PFSK-1 (cell line): Measurements from ENCODE around the gene CELF4.

ENCODE experiments used
- FOXP2 ChIP-seq: optimal IDR thresholded peaks from 2 replicates; pipeline ENCODE3; 2011; ENCODE audit warnings: borderline replicate concordance, control low read depth, inconsistent platforms; ENCODE audit not compliant: insufficient read depth; ENCODE audit errors: extremely low read length, extremely low read depth
- POLR2AphosphoS5 ChIP-seq: IDR thresholded peaks from 2 replicates; pipeline ENCODE4 v1.6.1; 2012; ENCODE audit warnings: low read depth, mild to moderate bottlenecking, control low read depth, low read length, moderate library complexity
- SIN3A ChIP-seq: IDR thresholded peaks from 2 replicates; pipeline ENCODE4 v1.6.1; 2012; ENCODE audit warnings: mild to moderate bottlenecking, low read length, moderate library complexity, borderline replicate concordance; ENCODE audit not compliant: insufficient read depth
- TAF1 ChIP-seq: IDR thresholded peaks from 2 replicates; pipeline ENCODE4 v1.6.1; 2012; ENCODE audit warnings: low read length, control low read depth, borderline replicate concordance; ENCODE audit not compliant: insufficient read depth
- TF ChIP-seq, protein P1 (sequence below), 2 experiments: IDR thresholded peaks; 2 replicates each; pipeline versions ENCODE4 v1.6.1 to v1.8.0; 2011 to 2012; ENCODE audit warnings: low read depth in 2 of 2, low read length in 2 of 2, control low read depth in 1 of 2, inconsistent platforms in 1 of 2, mild to moderate bottlenecking in 1 of 2, moderate library complexity in 1 of 2; ENCODE audit not compliant: insufficient read depth in 1 of 2

Gene CELF4

DNA sequence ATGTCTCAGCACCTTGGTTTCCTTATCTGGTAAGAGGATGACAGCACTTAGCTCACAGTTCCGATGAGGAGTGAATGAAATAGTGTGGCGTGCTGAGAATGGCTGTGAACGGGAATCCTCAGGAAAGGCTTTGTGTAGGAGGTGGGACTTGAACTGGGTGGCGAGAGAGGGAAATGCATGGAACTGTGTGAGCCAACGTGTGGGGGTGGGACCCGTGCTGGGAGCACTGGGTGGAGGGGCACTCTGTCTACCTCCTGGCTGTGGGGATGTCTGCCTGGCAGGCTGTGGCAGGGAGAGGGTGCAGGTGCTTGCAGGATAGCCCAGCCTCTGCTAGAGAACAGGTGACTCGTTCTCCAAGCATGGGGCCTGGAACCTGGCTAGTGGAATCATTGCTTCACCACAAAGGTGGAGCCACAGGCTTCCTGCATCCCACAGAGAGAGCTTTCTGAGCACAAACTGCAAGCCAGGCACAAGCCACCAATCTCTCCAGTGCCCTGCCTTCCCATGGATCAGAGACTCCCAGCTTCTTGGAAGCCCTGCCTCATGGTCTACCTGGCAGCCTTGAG, 145.2 kb downstream of the CELF4 start:
- TF ChIP-seq TAF1, result no peak
- no peak for TF ChIP-seq POLR2AphosphoS5
- TF ChIP-seq, protein P1, sequence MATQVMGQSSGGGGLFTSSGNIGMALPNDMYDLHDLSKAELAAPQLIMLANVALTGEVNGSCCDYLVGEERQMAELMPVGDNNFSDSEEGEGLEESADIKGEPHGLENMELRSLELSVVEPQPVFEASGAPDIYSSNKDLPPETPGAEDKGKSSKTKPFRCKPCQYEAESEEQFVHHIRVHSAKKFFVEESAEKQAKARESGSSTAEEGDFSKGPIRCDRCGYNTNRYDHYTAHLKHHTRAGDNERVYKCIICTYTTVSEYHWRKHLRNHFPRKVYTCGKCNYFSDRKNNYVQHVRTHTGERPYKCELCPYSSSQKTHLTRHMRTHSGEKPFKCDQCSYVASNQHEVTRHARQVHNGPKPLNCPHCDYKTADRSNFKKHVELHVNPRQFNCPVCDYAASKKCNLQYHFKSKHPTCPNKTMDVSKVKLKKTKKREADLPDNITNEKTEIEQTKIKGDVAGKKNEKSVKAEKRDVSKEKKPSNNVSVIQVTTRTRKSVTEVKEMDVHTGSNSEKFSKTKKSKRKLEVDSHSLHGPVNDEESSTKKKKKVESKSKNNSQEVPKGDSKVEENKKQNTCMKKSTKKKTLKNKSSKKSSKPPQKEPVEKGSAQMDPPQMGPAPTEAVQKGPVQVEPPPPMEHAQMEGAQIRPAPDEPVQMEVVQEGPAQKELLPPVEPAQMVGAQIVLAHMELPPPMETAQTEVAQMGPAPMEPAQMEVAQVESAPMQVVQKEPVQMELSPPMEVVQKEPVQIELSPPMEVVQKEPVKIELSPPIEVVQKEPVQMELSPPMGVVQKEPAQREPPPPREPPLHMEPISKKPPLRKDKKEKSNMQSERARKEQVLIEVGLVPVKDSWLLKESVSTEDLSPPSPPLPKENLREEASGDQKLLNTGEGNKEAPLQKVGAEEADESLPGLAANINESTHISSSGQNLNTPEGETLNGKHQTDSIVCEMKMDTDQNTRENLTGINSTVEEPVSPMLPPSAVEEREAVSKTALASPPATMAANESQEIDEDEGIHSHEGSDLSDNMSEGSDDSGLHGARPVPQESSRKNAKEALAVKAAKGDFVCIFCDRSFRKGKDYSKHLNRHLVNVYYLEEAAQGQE (IDR thresholded peaks at IDR 0.05; ENCODE audit: insufficient read depth in 1 of 2, low read depth in 2 of 2, low read length in 2 of 2), result no peak
- TF ChIP-seq FOXP2, result no peak
- TF ChIP-seq SIN3A, result no peak

DNA sequence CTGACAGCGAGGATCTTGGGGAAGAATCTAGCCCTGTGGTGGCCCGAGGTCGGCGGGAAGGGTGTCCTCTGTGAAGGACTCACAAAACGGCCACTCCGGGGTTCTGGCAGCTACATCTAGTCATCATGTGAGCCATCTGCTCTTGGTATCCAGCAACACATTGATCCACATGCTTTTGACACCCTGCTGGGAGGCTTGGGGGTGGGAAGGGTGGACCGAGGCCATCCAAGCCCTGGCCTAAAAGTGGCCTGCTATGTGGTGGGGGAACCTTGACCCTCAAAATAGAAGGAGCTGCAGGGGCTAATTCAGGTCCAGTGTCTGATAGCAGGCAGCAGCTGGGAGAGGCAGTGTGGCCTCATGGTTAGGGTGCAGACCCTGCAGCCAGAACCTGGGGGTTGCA, 145.7 kb downstream of the CELF4 start:
- TF ChIP-seq FOXP2 (no peak), POLR2AphosphoS5 (no peak), SIN3A (no peak), TAF1 (no peak)
- TF ChIP-seq, protein P1 (IDR thresholded peaks at IDR 0.05; ENCODE audit: insufficient read depth in 1 of 2, low read depth in 2 of 2, low read length in 2 of 2), result no peak

DNA sequence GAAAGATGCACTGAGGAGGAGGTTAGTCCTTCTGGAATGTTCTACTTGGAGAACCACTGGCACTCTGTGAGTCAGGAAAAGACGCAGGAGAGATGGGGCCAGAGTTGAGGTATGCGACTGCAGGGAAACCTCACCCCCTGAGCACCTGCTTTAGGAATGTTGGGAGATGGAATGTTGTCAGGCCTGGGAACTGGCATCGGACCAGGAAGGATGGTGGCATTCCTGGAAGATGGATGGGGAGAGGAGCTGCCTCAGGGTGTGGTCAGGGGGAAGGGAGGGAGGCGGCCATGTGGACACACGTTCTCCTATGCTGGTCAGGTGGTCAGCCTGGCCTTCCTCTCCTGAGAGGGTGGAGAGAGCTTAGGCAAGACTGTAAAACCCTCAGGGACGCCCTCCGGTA, 146.3 kb downstream of the CELF4 start:
- no peak for TF ChIP-seq POLR2AphosphoS5
- TF ChIP-seq, protein P1 (IDR thresholded peaks at IDR 0.05; ENCODE audit: insufficient read depth in 1 of 2, low read depth in 2 of 2, low read length in 2 of 2), result no peak
- no peak for TF ChIP-seq TAF1

DNA sequence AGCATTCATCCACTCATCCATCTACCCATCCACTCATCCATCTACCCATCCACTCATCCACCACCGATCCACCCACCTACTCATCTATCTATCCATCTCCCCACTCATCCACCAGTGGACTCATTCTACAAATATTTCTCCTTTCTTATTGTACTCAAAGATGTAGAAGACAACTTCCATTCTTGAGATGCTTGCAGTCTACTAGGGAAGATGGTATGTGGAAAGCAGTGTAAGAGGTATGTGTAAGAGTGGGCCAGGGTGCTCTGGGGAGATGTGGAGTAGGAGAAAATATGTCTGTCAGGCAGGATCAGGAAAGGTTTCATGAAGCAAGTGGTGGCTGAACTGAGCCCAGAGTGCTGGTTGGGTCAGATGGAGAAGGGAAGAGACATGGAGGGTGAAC, 150.8 kb downstream of the CELF4 start:
- TF ChIP-seq FOXP2, result no peak
- no peak for TF ChIP-seq TAF1
- no peak for TF ChIP-seq SIN3A
- TF ChIP-seq POLR2AphosphoS5, result no peak
- TF ChIP-seq, protein P1 (IDR thresholded peaks at IDR 0.05; ENCODE audit: insufficient read depth in 1 of 2, low read depth in 2 of 2, low read length in 2 of 2), result no peak

DNA sequence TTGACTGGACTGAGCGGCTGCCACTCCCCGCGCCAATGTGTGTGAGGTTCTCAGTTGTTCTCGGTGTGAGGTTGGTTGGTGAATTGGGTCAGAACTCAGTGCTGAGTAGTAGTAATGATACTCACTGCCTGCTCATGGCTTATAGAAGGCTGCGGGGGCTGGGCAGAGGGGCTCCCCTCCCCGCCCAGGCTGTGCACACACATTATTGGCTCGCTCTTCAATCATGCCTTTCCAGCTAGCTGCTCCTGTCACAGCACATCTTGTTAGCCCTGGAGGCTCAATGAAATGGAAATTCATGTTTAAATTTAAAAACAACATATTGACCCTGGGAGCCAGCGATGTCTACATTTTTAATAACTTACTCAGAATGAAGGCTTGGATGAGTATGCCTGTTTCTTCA, 152.8 kb downstream of the CELF4 start:
- TF ChIP-seq, protein P1 (IDR thresholded peaks at IDR 0.05; ENCODE audit: insufficient read depth in 1 of 2, low read depth in 2 of 2, low read length in 2 of 2), result no peak
- TF ChIP-seq FOXP2, result no peak
- TF ChIP-seq SIN3A, result no peak
- no peak for TF ChIP-seq TAF1
- no peak for TF ChIP-seq POLR2AphosphoS5
